ENCODE measurements around the gene PODXL.

- no peak for TF ChIP-seq EZH2 (IDR thresholded peaks at IDR 0.05; ENCODE audit: borderline replicate concordance, low read depth, low read length, severe bottlenecking)
- no peak for TF ChIP-seq POLR2AphosphoS5 (IDR thresholded peaks at IDR 0.05; ENCODE audit: insufficient read depth, low read depth, low read length)
- no peak for TF ChIP-seq JUN (IDR thresholded peaks at IDR 0.05; ENCODE audit: borderline replicate concordance, insufficient read depth, insufficient read length, low read depth)
Measured at GRCh38 chr7:131574741-131575140, 18.3 kb upstream of the PODXL start.

Data from endothelial cell of umbilical vein (primary cell).